C1 segment of cervical spinal cord (tissue), 14 donors: Measurements from ENCODE around the gene TMA16.

Source experiments
- DNase-seq, 14 donors: peaks; one replicate each; lab custom pipeline; 2025; lab: John Stamatoyannopoulos, UW

The TMA16 gene

GRCh38 chr4:163563592-163563991 is 69.1 kb downstream of the TMA16 start:
- DNase-seq = no peak

GRCh38 chr4:163564221-163564720 is 69.8 kb downstream of the TMA16 start:
- DNase-seq = no peak

GRCh38 chr4:163565226-163566135 is 71.0 kb downstream of the TMA16 start:
- no peak for DNase-seq

DNA sequence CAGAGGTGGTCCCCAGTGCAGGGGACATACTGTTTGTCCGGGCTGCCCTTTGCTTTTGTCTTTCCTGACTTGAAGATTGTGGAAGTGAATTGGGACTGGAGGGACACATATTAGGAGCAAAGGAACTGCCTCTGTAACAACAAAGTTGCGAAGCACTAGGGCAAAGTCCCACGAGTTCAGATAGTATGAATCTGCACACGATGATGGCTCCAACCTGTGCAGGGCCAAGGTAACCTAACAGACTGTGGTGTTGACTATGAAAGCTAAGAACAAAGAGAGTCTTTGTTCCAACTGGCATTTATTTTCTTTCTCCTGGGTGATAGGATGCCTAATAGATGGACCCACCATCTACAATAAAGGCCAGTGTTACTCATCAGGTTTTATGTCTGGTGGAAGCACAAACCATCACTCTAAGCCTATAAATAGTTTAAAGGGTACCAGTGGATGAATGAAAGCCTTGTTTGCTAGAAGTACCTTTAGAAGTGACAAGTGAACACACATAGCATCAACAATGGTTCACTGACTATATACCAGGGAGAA is 71.8 kb downstream of the TMA16 start:
- DNase-seq = no peak

GRCh38 chr4:163568843-163569242 is 74.4 kb downstream of the TMA16 start:
- no peak for DNase-seq
